Endothelial cell of umbilical vein (primary cell): ENCODE measurements around the gene ITGA1.

ENCODE experiments used
- CTCF ChIP-seq, 2 donors: IDR thresholded peaks; 1 replicate in 1 of 2; 2 replicates in 1 of 2; pipeline ENCODE4 v1.5.1; 2011; ENCODE audit warnings: low read length in 2 of 2, mild to moderate bottlenecking in 2 of 2, moderate library complexity in 2 of 2, control low read depth in 1 of 2, inconsistent platforms in 1 of 2, low read depth in 1 of 2; ENCODE audit not compliant: insufficient read depth in 1 of 2; ENCODE audit errors: extremely low read depth in 1 of 2
- POLR2A ChIP-seq: IDR thresholded peaks from 2 replicates; pipeline ENCODE4 v1.6.1; 2012; ENCODE audit warnings: low read depth, mild to moderate bottlenecking, control low read depth, low read length

GRCh38 chr5:52881468-52881867 lies 93.8 kb downstream of the ITGA1 start:
- TF ChIP-seq CTCF (IDR thresholded peaks at IDR 0.05; ENCODE audit: extremely low read depth in 1 of 2, insufficient read depth in 1 of 2, low read depth in 1 of 2, low read length in 2 of 2) (no peak), POLR2A (no peak)
